GM21576 (cell line): ENCODE results near the gene ITGB5.

Source experiments
- ATAC-seq: cut with Tn5 transposase; IDR thresholded peaks from one replicate; pipeline ENCODE4 v1.9.1; 2021; ENCODE audit warnings: mild to moderate bottlenecking, moderate library complexity; ENCODE audit not compliant: unreplicated experiment

The ITGB5 gene

DNA sequence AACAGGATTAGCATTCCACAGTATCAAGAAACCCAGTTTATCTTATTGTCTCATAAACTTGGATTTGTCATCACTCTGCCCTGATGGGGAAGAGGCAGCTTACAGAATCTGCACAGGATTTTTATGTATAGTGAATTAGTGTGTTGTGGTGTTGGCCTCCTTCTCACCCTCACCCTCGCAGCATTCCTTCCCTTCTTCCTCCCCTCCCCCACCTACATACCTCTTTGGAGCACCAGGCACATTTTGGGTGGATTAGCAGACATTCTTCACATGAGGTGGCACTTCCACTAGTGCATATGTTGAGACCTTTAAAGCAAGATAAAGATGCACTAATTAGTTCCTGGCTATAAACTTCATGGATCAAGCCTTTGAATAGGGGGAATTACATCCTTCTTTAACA lies 13.9 kb downstream of the ITGB5 start:
- no peak for ATAC-seq

DNA sequence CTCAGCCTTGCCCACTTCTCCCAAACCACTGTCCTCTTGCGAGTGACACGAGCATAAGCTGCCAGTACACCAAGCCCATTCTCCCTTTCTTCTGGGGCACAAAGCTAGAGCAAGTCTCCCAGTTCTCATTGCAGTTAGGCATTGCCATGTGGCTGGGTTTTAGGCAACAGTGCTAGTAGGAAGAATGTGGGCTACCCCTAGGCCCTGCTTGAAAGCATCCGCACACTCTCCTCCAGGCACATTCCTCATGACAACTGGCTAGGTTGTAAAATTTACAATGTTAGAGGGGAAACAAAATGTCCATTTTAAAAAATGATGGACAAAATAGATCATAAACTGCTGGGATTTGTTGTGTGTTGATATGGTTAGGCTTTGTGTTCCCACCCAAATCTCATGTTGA lies 19.7 kb downstream of the ITGB5 start:
- ATAC-seq, result no peak

GRCh38 chr3:124862006-124862405 lies 25.2 kb downstream of the ITGB5 start:
- no peak for ATAC-seq

GRCh38 chr3:124861041-124861440 lies 26.1 kb downstream of the ITGB5 start:
- ATAC-seq, result no peak

DNA sequence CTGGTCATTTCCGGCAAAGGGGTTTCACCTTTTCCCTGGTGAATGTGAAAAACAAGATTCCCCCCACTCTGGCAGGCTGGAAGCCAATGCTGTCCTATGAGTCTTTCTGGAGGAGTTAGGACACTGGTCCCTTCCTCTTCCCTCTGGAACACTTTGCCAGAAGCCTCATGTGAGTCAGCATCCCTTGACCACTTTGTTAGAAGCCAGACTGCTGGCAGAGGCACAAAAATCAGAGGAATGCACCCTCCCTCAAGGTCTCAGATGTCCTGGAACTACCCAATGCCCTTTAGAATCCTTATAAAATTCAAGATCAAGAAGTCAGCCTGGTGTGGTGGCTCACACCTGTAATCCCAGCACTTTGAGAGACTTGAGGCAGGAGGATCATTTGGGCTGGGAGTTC lies 26.6 kb downstream of the ITGB5 start:
- no peak for ATAC-seq

- ATAC-seq, result no peak
Measured at GRCh38 chr3:124859025-124859424, 28.1 kb downstream of the ITGB5 start.

GRCh38 chr3:124858275-124858674 lies 28.9 kb downstream of the ITGB5 start:
- no peak for ATAC-seq

- ATAC-seq, result no peak
Measured at GRCh38 chr3:124856677-124857076, 30.5 kb downstream of the ITGB5 start.

DNA sequence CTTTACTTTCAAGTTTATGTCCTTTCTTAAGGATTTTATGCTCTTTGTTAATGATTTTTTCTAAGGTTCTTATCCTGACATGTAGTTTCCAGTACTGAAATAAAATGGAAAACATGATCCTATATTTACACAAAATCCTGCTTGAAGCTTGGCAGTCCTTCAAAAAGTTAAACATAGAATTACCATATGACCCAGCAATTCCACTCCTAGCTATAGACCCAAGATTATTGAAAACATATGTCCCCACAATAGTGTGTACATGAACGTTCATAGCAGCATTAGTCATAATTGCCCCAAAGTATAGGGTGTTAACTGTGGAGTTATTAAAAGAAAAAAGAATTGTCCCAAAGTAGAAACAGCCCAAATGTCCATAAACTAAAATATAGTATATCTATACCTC lies 33.2 kb downstream of the ITGB5 start:
- no peak for ATAC-seq

DNA sequence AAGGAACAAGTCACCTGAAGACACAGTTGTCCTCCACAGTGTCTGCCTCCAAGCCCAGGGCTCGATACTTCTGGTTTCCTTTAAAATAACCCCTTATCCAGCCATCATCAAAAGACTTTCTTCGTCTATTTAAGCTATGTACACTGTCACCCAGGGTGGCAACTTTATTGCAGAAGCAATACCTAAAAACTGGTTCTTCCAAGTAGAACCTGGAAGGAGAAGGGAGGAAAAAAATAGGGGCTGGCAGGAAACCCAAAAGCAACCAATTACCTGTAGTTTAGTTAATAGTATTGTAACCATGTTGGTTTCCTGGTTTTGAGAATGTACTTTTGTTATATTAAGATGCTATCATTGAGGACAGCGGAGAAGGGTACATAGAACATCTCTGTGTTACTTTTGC lies 33.7 kb downstream of the ITGB5 start:
- ATAC-seq, result no peak

GRCh38 chr3:124851905-124852304 lies 35.3 kb downstream of the ITGB5 start:
- ATAC-seq, result no peak

DNA sequence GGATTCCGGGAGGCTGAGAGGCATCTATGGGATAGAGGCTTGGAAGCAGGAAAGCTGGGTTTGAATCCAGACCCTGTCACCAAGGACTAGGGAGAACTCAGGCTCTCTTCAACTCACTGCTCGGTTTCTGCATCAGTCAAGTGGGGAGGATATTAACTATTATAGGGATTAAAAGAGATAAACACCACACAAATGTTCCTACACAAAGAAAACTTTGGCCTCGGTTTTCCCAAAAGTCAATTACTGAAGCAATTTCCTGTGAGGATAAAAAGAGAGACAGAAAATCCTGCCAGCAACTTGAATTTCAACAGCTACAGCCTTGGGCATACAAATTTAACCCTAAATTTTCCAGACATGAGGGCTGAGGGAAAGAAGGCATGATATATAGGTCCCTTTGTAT lies 36.0 kb downstream of the ITGB5 start:
- ATAC-seq, result no peak

DNA sequence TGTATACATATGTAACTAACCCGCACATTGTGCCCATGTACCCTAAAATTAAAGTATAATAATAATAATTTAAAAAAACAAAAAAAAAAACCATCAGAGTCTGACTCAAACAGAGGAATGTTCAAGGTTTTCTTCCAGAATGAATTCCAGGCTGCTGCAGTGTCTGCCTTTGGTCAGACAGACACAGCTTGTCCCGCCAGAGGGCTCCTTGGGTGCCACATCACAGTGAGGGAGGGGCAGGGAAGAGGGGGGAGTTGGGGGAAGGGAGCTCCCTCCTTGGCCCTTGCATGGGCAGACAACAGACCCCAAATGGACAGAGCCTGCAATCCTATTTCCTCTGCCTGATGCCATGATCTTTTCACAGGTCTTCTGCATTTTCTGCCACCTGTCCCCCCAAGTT lies 36.5 kb downstream of the ITGB5 start:
- no peak for ATAC-seq

DNA sequence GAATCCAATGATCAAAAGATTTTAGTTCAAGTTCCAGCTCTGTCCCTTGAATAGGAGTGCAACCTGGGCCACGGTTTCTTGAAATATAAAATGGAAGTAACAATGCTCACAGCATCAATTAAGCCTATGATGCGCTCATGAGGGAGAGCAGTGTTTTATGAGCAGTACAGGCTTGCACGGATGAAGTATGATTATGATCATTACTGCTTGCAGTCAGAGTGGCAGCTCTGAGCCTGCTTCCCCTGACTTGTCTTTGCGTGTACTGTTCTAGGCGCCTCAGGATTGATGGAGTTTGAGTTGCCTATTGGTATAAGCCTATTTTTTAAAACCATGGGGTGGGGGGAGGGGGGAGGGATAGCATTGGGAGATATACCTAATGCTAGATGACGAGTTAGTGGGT lies 37.0 kb downstream of the ITGB5 start:
- ATAC-seq, result no peak

GRCh38 chr3:124848300-124848699 lies 38.9 kb downstream of the ITGB5 start:
- no peak for ATAC-seq

DNA sequence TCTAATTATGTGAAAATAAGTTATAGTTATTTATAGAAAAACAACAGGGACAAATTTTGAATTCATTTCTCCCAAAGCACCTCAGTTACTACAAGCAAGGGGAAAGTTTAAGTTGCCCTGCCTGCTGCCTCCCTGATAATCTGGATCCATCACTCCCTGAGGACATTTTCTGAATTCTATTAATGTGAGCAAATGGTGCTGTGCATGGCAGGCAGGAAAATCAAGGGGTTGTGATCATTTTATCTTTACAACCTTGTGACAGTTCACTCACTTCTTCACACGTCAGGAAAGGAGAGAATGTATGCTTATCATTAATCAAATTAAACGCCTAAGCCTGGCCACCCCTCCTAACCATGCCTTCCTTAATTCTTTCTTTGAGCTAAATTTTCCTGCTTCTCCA lies 39.3 kb downstream of the ITGB5 start:
- no peak for ATAC-seq

DNA sequence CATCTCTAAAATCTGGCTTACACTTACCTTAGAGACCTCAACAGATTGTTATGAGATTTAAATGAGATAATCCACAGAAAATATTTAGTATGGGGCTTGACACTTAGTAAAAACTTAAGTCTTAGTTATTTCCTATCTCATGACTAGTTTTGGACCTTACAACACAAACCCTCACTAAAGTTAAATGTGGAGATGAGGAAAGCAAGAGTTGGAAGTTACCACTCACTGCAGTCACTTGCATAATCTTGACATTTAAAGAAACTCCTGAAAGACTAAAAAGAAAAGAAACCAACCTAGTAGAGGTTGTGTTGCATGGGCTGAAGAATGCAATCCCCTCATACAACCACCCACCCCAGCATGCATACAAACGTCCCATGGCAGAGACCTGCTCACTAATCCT lies 40.1 kb downstream of the ITGB5 start:
- ATAC-seq, result no peak

DNA sequence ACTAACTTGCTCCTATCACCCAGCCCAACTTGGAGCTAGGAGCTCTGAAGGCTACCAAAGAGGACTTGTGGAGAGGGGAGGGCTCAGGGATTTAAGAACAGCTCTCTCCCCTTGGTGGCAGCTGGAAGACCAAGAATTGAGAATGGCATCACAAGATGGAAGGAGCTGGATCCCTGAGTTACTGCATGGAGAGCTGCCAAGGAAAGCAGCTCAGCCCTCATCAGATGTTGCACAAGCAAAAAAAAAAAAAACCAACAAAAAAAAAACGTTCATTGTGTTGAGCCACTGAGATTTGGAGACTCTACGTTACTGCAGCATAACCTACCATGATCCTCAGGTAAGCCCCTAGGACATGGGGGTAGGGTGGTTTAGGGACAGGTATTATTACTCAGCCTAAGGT lies 41.0 kb downstream of the ITGB5 start:
- ATAC-seq, result no peak

DNA sequence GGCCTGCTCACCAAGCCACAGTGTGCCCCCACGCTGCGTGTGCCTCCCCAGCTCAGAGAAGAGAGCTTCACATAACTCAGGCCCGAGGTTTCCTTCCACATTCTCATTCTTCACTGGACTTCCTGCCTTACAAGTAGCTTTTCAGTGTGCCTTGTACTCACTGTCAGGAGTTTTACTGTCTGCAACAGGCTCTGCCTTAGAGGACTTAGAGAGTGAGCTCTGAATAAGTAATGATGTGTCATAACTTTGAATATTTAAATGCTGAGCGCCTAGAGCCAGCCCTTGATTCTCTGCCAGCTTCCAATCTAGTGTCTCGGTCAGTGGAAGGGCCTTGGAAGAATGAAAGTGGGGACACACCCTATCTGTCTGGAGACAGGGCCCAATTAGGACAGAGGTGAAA lies 41.8 kb downstream of the ITGB5 start:
- ATAC-seq, result no peak

DNA sequence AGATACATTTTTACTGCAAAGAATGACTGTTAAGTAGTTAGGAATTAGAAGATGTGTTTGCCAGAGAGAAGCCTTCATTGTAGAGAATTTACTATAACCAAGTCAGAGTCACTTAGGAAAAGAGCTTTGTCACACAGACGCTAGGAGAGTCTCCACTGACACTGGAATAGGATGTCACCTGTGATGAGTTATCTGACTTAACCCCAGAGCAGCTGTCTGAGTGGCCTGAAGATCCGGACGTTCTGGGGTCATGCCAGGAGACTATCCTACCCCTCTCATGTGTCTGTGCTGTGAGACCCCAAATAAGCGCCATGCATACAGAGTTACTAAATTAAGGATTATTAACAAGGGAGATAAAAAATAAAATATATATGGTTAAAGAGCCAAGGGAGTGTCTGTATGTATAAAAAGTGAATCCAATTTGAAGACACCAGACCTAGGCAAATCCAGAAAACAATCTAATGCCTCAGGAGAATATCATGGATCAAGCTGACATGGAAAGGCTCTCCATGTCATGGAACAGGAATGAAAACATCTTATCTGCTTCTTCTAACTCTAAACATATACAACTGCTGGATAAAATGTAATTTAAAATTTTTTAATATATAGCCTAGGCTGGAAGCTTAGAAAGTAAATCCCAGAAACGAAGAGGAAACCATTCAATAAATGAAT lies 43.5 kb downstream of the ITGB5 start:
- no peak for ATAC-seq

GRCh38 chr3:124843047-124843446 lies 44.1 kb downstream of the ITGB5 start:
- ATAC-seq, result no peak

- ATAC-seq, result no peak
Measured at GRCh38 chr3:124841517-124841916, 45.6 kb downstream of the ITGB5 start.

DNA sequence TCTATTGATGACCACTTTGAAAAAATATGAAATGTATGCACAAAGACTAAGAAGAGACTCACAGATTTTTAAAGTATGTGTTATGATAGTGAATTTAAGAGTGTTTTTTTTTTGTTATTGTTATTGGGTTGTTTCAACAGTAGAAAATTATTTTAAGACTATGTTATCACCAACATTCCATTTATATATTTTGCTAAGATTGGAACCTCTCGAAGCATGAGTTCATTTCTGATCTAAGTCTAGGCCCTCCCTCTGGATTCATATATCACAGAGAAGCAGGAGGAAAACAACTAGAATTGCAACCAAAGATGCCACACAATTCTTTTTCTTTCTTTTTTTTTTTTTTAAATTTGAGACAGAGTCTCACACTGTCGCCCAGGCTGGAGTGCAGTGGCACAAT lies 46.8 kb downstream of the ITGB5 start:
- ATAC-seq, result no peak
